GM12872 (cell line): ENCODE measurements around the gene USP22.

Experiments
- CTCF ChIP-seq: IDR thresholded peaks from 3 replicates; pipeline ENCODE4 v1.5.1; 2011; ENCODE audit warnings: low read depth, mild to moderate bottlenecking, low read length, moderate library complexity; ENCODE audit not compliant: insufficient read depth

USP22 gene

DNA sequence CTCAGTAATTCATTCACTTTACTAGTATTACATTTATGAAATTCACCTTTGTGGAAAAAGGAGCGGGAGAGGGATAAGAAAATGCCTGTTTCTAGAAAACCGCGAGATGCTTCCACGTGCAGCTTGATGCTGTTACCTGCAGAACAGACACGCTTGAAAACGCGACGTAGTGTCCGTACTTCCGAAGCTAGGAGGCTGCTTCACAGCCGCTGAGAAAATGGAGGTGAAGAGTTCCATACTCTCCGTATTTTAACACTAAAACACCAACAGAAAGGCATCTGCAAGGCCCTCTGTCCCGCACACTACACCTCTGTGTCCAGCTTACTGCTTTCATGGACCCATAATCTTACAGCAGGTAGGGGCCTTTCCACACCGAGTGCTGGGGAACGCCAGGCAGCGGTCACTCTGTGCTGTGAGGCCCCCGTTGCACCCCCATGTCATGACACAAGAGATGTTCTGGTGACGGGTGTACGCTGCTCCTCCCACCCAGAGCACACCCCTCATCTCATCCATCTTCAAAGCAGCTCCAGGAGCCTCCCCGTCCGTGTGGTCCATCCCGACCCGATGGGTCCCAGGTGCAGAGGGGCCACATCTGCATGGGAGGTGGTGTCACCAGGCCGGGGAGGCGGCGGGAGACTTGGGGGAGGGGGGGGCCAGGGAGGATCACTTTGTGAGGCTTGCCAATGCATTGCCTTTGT lies 40.4 kb downstream of the USP22 start:
- no peak for TF ChIP-seq CTCF

DNA sequence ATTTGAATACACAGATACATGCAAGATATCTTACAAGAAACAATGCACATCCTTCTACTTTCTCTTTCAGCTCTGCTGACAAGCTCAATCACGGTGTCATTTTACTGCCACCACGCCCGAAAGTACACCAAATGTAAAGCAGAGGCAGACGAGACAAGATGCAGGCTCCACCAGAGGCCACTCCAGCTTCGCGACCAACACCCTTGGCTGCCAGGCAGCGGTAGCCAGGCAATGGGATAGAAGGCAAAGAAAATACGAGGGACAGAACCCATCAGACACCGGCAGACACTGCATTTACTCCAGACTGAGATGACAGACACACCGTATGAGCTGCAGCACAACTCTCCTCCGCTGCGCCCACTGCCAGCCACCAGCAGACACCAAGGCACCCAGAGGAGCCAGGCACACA lies 41.0 kb downstream of the USP22 start:
- no peak for TF ChIP-seq CTCF

GRCh38 chr17:21001111-21001812 lies 41.5 kb downstream of the USP22 start:
- TF ChIP-seq CTCF = no peak

DNA sequence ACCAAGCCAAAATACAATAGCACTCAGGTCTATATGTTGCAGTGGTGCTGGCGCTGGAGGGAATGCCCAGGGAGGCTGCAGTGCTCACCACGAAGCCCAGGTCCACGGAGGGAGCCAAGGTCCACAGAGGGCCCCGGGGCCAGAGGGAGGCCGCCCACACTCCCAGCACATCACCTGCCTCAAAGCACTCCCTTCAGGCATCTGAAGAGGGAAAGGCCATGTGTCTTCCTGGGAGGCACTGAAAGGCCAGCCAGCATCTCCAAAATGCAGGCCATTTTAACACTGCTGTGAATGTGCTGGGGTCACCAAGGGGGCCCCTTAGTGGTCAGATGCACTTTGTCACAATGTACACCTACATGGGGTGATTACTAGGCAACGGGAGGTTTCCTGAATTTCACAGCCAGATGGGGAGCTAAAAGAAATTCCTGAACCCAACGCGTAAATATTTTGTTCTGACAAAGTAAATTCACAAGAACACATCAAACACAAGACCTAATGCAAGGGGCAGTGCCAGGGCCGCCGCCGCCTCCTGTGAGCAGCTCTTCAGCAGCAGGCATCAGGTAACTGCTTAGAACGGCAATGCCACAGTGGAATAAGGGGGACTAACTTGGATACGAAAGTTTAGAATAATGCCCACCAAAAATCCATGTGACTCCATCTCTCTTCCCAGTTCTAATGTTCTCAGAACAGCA lies 42.8 kb downstream of the USP22 start:
- no peak for TF ChIP-seq CTCF

DNA sequence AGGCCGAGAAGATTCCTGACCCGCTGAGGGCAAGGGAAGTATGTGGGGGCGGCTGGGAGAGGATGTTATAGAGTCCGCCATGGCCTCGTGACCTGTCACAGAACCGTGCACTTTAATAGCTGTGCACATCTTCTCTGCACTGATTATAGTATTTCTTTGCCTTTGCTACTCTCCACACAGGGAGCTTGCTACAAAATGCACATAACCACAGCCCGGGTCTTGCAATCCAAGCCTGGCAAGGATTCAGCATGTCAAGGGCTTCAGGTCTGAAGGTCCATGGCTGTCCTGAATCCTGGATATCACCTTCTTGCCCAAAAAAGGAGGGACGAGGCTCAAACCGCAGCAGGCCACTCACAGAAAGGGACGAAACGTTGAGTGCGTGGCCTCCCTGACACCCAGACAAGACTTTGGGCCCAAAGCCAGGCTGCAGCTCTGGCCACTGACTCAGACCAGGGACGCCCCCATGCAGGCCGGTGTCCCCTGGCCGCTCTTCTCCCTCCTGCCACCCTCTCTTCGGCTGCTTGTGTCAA lies 43.7 kb downstream of the USP22 start:
- TF ChIP-seq CTCF = no peak

- no peak for TF ChIP-seq CTCF
Measured at GRCh38 chr17:20998571-20999043, 44.2 kb downstream of the USP22 start.
